ENCODE data around the gene RNF41.
A peak's percentile ranks its signal among the peaks of the same experiment; 100 is the strongest.

RNF41 gene

GRCh38 chr12:56236985-56237384 lies 15.3 kb upstream of the RNF41 start:
- Histone ChIP-seq H3K9me3 (ENCODE audit: low read length) (no peaks in the 10 kb centered on the region), H3K27me3 (ENCODE audit: insufficient read depth, low read length) (no peaks in the 10 kb centered on the region), H2AFZ (ENCODE audit: low read depth, low read length) (no peak overlapping the region), H3K4me1 (ENCODE audit: insufficient read depth, low read length) (no peaks in the 10 kb centered on the region), H3K4me3 (ENCODE audit: low read length) (no peak overlapping the region), H3K36me3 (ENCODE audit: insufficient read depth, low read length) (peaks cover 34% of the 10 kb centered on the region)

- H3K9me3 ChIP-seq (ENCODE audit: low read length), result no peaks in the 10 kb centered on the region
- no peaks in the 10 kb centered on the region for H3K27me3 ChIP-seq (ENCODE audit: insufficient read depth, low read length)
- no peak overlapping the region for H3K4me3 ChIP-seq (ENCODE audit: low read length)
- H2AFZ ChIP-seq (ENCODE audit: low read depth, low read length), result no peak overlapping the region
- peaks cover 25% of the 10 kb centered on the region for H3K36me3 ChIP-seq (ENCODE audit: insufficient read depth, low read length)
- H3K4me1 ChIP-seq (ENCODE audit: insufficient read depth, low read length), result no peaks in the 10 kb centered on the region
Measured at GRCh38 chr12:56236091-56236490, 14.4 kb upstream of the RNF41 start.

- Histone ChIP-seq H3K4me3 (ENCODE audit: low read length) (no peak overlapping the region), H3K9me3 (ENCODE audit: low read length) (no peaks in the 10 kb centered on the region), H2AFZ (ENCODE audit: low read depth, low read length) (no peak overlapping the region), H3K36me3 (ENCODE audit: insufficient read depth, low read length) (peaks cover 15% of the 10 kb centered on the region), H3K27me3 (ENCODE audit: insufficient read depth, low read length) (no peaks in the 10 kb centered on the region), H3K4me1 (ENCODE audit: insufficient read depth, low read length) (no peaks in the 10 kb centered on the region)
Measured at GRCh38 chr12:56234746-56235436, 13.2 kb upstream of the RNF41 start.

GRCh38 chr12:56231184-56231582 lies 9.5 kb upstream of the RNF41 start:
- Histone ChIP-seq H3K4me3 (ENCODE audit: low read length) (no peak overlapping the region), H3K36me3 (ENCODE audit: insufficient read depth, low read length) (peaks cover 9% of the 10 kb centered on the region), H3K27me3 (ENCODE audit: insufficient read depth, low read length) (no peaks in the 10 kb centered on the region), H2AFZ (ENCODE audit: low read depth, low read length) (no peak overlapping the region), H3K4me1 (ENCODE audit: insufficient read depth, low read length) (no peaks in the 10 kb centered on the region), H3K9me3 (ENCODE audit: low read length) (no peaks in the 10 kb centered on the region)

GRCh38 chr12:56230432-56231183 lies 8.9 kb upstream of the RNF41 start:
- no peaks in the 10 kb centered on the region for H3K9me3 ChIP-seq (ENCODE audit: low read length)
- no peaks in the 10 kb centered on the region for H3K4me1 ChIP-seq (ENCODE audit: insufficient read depth, low read length)
- no peaks in the 10 kb centered on the region for H3K27me3 ChIP-seq (ENCODE audit: insufficient read depth, low read length)
- H3K4me3 ChIP-seq (ENCODE audit: low read length), result no peak overlapping the region
- H2AFZ ChIP-seq (ENCODE audit: low read depth, low read length), result no peak overlapping the region
- peaks cover 11% of the 10 kb centered on the region for H3K36me3 ChIP-seq (ENCODE audit: insufficient read depth, low read length)

- Histone ChIP-seq H2AFZ (ENCODE audit: low read depth, low read length) (no peak within 1 kb of the TSS), H3K27me3 (ENCODE audit: insufficient read depth, low read length) (no peaks in the 10 kb centered on the region), H3K36me3 (ENCODE audit: insufficient read depth, low read length) (peaks cover 11% of the 10 kb centered on the region), H3K4me1 (ENCODE audit: insufficient read depth, low read length) (peaks cover 4% of the 10 kb centered on the region), H3K9me3 (ENCODE audit: low read length) (no peaks in the 10 kb centered on the region), H3K4me3 (ENCODE audit: low read length) (no peak within 1 kb of the TSS)
Measured at GRCh38 chr12:56229916-56230431, 8.3 kb upstream of the RNF41 start, which contains the start of gene SLC39A5. TSS of gene SLC39A5 (plus strand) at chr12:56230051. CDS start at chr12:56231275, 1,224 bp downstream.

- no peak overlapping the region for H3K4me3 ChIP-seq (ENCODE audit: low read length)
- peaks cover 9% of the 10 kb centered on the region for H3K4me1 ChIP-seq (ENCODE audit: insufficient read depth, low read length)
- no peaks in the 10 kb centered on the region for H3K9me3 ChIP-seq (ENCODE audit: low read length)
- H2AFZ ChIP-seq (ENCODE audit: low read depth, low read length), result no peak overlapping the region
- peaks cover 11% of the 10 kb centered on the region for H3K36me3 ChIP-seq (ENCODE audit: insufficient read depth, low read length)
- H3K27me3 ChIP-seq (ENCODE audit: insufficient read depth, low read length), result no peaks in the 10 kb centered on the region
Measured at GRCh38 chr12:56229082-56229481, 7.4 kb upstream of the RNF41 start.

- Histone ChIP-seq H3K27me3 (ENCODE audit: insufficient read depth, low read length) (no peaks in the 10 kb centered on the region), H3K4me1 (ENCODE audit: insufficient read depth, low read length) (peaks cover 26% of the 10 kb centered on the region), H3K36me3 (ENCODE audit: insufficient read depth, low read length) (peaks cover 11% of the 10 kb centered on the region), H3K4me3 (ENCODE audit: low read length) (peak overlapping the region; percentile 88), H2AFZ (ENCODE audit: low read depth, low read length) (peak overlapping the region; percentile 20), H3K9me3 (ENCODE audit: low read length) (no peaks in the 10 kb centered on the region)
Measured at GRCh38 chr12:56224954-56225353, 3.2 kb upstream of the RNF41 start.

- no peaks in the 10 kb centered on the region for H3K27me3 ChIP-seq (ENCODE audit: insufficient read depth, low read length)
- no peaks in the 10 kb centered on the region for H3K9me3 ChIP-seq (ENCODE audit: low read length)
- peak within 1 kb of the TSS; percentile 20 for H2AFZ ChIP-seq (ENCODE audit: low read depth, low read length)
- H3K4me3 ChIP-seq (ENCODE audit: low read length), result peak within 1 kb of the TSS; percentile 88
- peaks cover 11% of the 10 kb centered on the region for H3K36me3 ChIP-seq (ENCODE audit: insufficient read depth, low read length)
- peaks cover 26% of the 10 kb centered on the region for H3K4me1 ChIP-seq (ENCODE audit: insufficient read depth, low read length)
Measured at GRCh38 chr12:56224102-56224701, 2.5 kb upstream of the RNF41 start, which contains the start of gene NABP2. TSS of gene NABP2 (plus strand) at chr12:56224342. CDS start at chr12:56224857, 515 bp downstream.

GRCh38 chr12:56223571-56224101 lies 1.9 kb upstream of the RNF41 start:
- Histone ChIP-seq H3K36me3 (ENCODE audit: insufficient read depth, low read length) (peaks cover 10% of the 10 kb centered on the region), H3K4me1 (ENCODE audit: insufficient read depth, low read length) (peaks cover 26% of the 10 kb centered on the region), H3K9me3 (ENCODE audit: low read length) (no peaks in the 10 kb centered on the region), H2AFZ (ENCODE audit: low read depth, low read length) (no peak overlapping the region), H3K27me3 (ENCODE audit: insufficient read depth, low read length) (no peaks in the 10 kb centered on the region), H3K4me3 (ENCODE audit: low read length) (peak overlapping the region; percentile 37)

GRCh38 chr12:56222531-56222895 lies 791 bp upstream of the RNF41 start:
- peak overlapping the region; percentile 76 for H3K4me3 ChIP-seq (ENCODE audit: low read length)
- no peaks in the 10 kb centered on the region for H3K27me3 ChIP-seq (ENCODE audit: insufficient read depth, low read length)
- H3K9me3 ChIP-seq (ENCODE audit: low read length), result peaks cover under 1% of the 10 kb centered on the region
- H3K4me1 ChIP-seq (ENCODE audit: insufficient read depth, low read length), result peaks cover 26% of the 10 kb centered on the region
- H3K36me3 ChIP-seq (ENCODE audit: insufficient read depth, low read length), result peaks cover 7% of the 10 kb centered on the region
- peak overlapping the region; percentile 52 for H2AFZ ChIP-seq (ENCODE audit: low read depth, low read length)

- H3K9me3 ChIP-seq (ENCODE audit: low read length), result peaks cover 2% of the 10 kb centered on the region
- no peaks in the 10 kb centered on the region for H3K27me3 ChIP-seq (ENCODE audit: insufficient read depth, low read length)
- peak overlapping the region; percentile 22 for H2AFZ ChIP-seq (ENCODE audit: low read depth, low read length)
- H3K36me3 ChIP-seq (ENCODE audit: insufficient read depth, low read length), result peaks cover 7% of the 10 kb centered on the region
- peaks cover 26% of the 10 kb centered on the region for H3K4me1 ChIP-seq (ENCODE audit: insufficient read depth, low read length)
- peak overlapping the region; percentile 76 for H3K4me3 ChIP-seq (ENCODE audit: low read length)
Measured at GRCh38 chr12:56221232-56221756, 428 bp downstream of the RNF41 start.

All from neuron (in vitro differentiated cells).